A549 (cell line): ENCODE data around the gene TP53BP2. TPM values are rescaled to one million over a fixed set of nuclear protein-coding genes. Genes with fewer than 3 reads are reported as not detected.
"Not testable (repeated sequence)": the region's sequence is repeated elsewhere in the genome, so short reads cannot be mapped to it uniquely, and the experiment has no call there.

Experiments
- ATAC-seq, 2 experiments: fragments of 200-7000 bp in 1 of 2; fragments of >200 bp in 1 of 2; cut with Nextera tagmentation in 1 of 2; cut with Tn5 transposase in 1 of 2; 3 replicates each; pipeline versions ENCODE4 v1.8.0 to v1.9.1; 2018 to 2020; ENCODE audit warnings: mild to moderate bottlenecking in 1 of 2, moderate library complexity in 1 of 2
- CTCF ChIA-PET: fragments of 300-600 bp; sonication (Branson Sonifier 250); formaldehyde crosslinking; extraction: SDS; loops from one replicate; lab custom pipeline; 2021; ENCODE audit warnings: antibody characterized with exemption, inconsistent platforms; lab: Yijun Ruan, JAX
- POLR2A ChIA-PET: fragments of 350-600 bp; formaldehyde crosslinking; extraction: SDS; loops from one replicate; lab custom pipeline; 2021; ENCODE audit warnings: antibody characterized with exemption, inconsistent platforms; lab: Yijun Ruan, JAX
- DNase-seq, 2 experiments: peaks; one replicate each; pipeline versions ENCODE4 v3.0.0 to v3.0.0-alpha.2; 2011 to 2016; ENCODE audit warnings: low read depth in 1 of 2, low spot score in 1 of 2
- FAIRE-seq: peaks from 2 replicates; lab custom pipeline; 2011; peaks lifted over from hg19 to GRCh38; lab: Jason Lieb, UNC
- H3K27ac ChIP-seq, 2 experiments: fragments of >200 bp; sonication (Bioruptor Twin); formaldehyde crosslinking; 3 replicates each; pipeline ENCODE4 v1.5.1; 2016 to 2017
- H3K4me1 ChIP-seq: fragments of >200 bp; sonication (Bioruptor Twin); formaldehyde crosslinking; 3 replicates; pipeline ENCODE4 v1.6.1; 2016
- H3K4me2 ChIP-seq: fragments of >200 bp; sonication (Bioruptor Twin); formaldehyde crosslinking; 3 replicates; pipeline ENCODE4 v1.6.1; 2016
- H3K4me3 ChIP-seq: fragments of >200 bp; sonication (Bioruptor Twin); formaldehyde crosslinking; 3 replicates; pipeline ENCODE4 v1.5.1; 2016
- H3K9me3 ChIP-seq: fragments of >200 bp; sonication (Bioruptor Twin); formaldehyde crosslinking; 3 replicates; pipeline ENCODE4 v1.6.1; 2016
- CBX2 ChIP-seq: fragments of 200-600 bp; sonication (generic); IDR thresholded peaks from 2 replicates; pipeline ENCODE4 v1.6.1; 2016; ENCODE audit warnings: low read depth, mild to moderate bottlenecking, borderline replicate concordance
- CEBPB ChIP-seq, 2 experiments: fragments of >200 bp in 1 of 2; sonication (Bioruptor Twin) in 1 of 2; formaldehyde crosslinking in 1 of 2; IDR thresholded peaks; 2 replicates each; pipeline ENCODE4 v1.6.1; 2012 to 2016
- CHD2 ChIP-seq: fragments of 150-350 bp; IDR thresholded peaks from 2 replicates; pipeline ENCODE4 v1.6.1; 2014; ENCODE audit warnings: low read length; ENCODE audit not compliant: partially characterized antibody
- ESRRA ChIP-seq: fragments of 150-350 bp; IDR thresholded peaks from 2 replicates; pipeline ENCODE4 v1.6.1; 2014; ENCODE audit warnings: mild to moderate bottlenecking, low read length, borderline replicate concordance
- HOXB13 ChIP-seq: fragments of 250-450 bp; sonication (Bioruptor Pico); IDR thresholded peaks from 2 replicates; pipeline ENCODE4 v1.5.0; 2020; ENCODE audit warnings: low read depth, mild to moderate bottlenecking, moderate library complexity
- KDM5A ChIP-seq: fragments of 200-600 bp; sonication (generic); IDR thresholded peaks from 2 replicates; pipeline ENCODE4 v1.6.1; 2016; ENCODE audit warnings: antibody characterized with exemption, mild to moderate bottlenecking
- MAZ ChIP-seq: fragments of 150-350 bp; IDR thresholded peaks from 2 replicates; pipeline ENCODE4 v1.6.1; 2014; ENCODE audit warnings: antibody characterized with exemption, low read depth, low read length, borderline replicate concordance
- NR3C1 ChIP-seq: fragments of >200 bp; sonication (Bioruptor Twin); formaldehyde crosslinking; IDR thresholded peaks from 3 replicates; pipeline ENCODE4 v1.6.1; 2017
- PHF8 ChIP-seq: fragments of 200-600 bp; sonication (generic); IDR thresholded peaks from 2 replicates; pipeline ENCODE4 v1.6.1; 2016; ENCODE audit warnings: low read depth, mild to moderate bottlenecking, antibody characterized with exemption, moderate library complexity, borderline replicate concordance
- POLR2AphosphoS2 ChIP-seq: conservative IDR thresholded peaks from 2 replicates; pipeline ENCODE4 v1.6.1; 2012; ENCODE audit warnings: low read length, improper control_type of control experiment, inconsistent platforms
- RAD21 ChIP-seq, 2 experiments: fragments of >200 bp in 1 of 2; sonication (Bioruptor Twin) in 1 of 2; formaldehyde crosslinking in 1 of 2; IDR thresholded peaks in 1 of 2; conservative IDR thresholded peaks in 1 of 2; 2 replicates in 1 of 2; 3 replicates in 1 of 2; pipeline ENCODE4 v1.6.1; 2012 to 2018; ENCODE audit warnings: inconsistent platforms in 1 of 2
- RNF2 ChIP-seq: fragments of 200-600 bp; sonication (generic); IDR thresholded peaks from 2 replicates; pipeline ENCODE4 v1.6.1; 2016; ENCODE audit warnings: low read depth, mild to moderate bottlenecking, antibody characterized with exemption, moderate library complexity, borderline replicate concordance
- SREBF2 ChIP-seq: fragments of 450-650 bp; IDR thresholded peaks from 2 replicates; pipeline ENCODE4 v1.6.1; 2014; ENCODE audit warnings: mild to moderate bottlenecking, moderate library complexity
- TFCP2L1 ChIP-seq: fragments of 250-450 bp; sonication (Bioruptor Pico); IDR thresholded peaks from 2 replicates; pipeline ENCODE4 v1.5.0; 2021; ENCODE audit warnings: mild to moderate bottlenecking
- TP53 ChIP-seq: fragments of 250-450 bp; sonication (Bioruptor Pico); IDR thresholded peaks from 2 replicates; pipeline ENCODE4 v1.5.0; 2021; ENCODE audit warnings: mild to moderate bottlenecking, moderate library complexity
- WGBS: methylation state at CpG from one replicate; pipeline ENCODE4 v1.1.6; 2017; ENCODE audit errors: missing lambda C conversion rate; 5-methylcytosine and 5-hydroxymethylcytosine counted together
- polyA plus RNA-seq, 4 experiments: library from polyadenylated mRNA; depleted of rRNA in 3 of 4; stranded (reverse); fragments of >200 nt; fragmentation: RNase III in 1 of 4; extraction: RNeasy Plus Mini Kit Qiagen cat#74134 plus additional on column Dnase treatment in 1 of 4; gene quantifications; 2 replicates in 3 of 4; 3 replicates in 1 of 4; pipeline ENCODE4 v1.2.3, GENCODE V29; 2011 to 2017
- TF ChIP-seq, protein P1 (sequence below): fragments of 250-450 bp; sonication (Bioruptor Pico); IDR thresholded peaks from 2 replicates; pipeline ENCODE4 v1.5.0; 2021; ENCODE audit warnings: mild to moderate bottlenecking, moderate library complexity, borderline replicate concordance
- TF ChIP-seq, protein P2 (sequence below): IDR thresholded peaks from 2 replicates; pipeline ENCODE4 v1.6.1; 2012; ENCODE audit warnings: low read depth, borderline replicate concordance
- TF ChIP-seq, protein P3 (sequence below): fragments of >200 bp; sonication (Bioruptor Twin); formaldehyde crosslinking; IDR thresholded peaks from 2 replicates; pipeline ENCODE4 v1.6.1; 2016
- TF ChIP-seq, protein P4 (sequence below): fragments of >200 bp; sonication (Bioruptor Twin); formaldehyde crosslinking; IDR thresholded peaks from 3 replicates; pipeline ENCODE4 v1.5.1; 2016
- TF ChIP-seq, protein P5 (sequence below): fragments of 200-600 bp; sonication (generic); IDR thresholded peaks from 2 replicates; pipeline ENCODE4 v1.6.1; 2016; ENCODE audit warnings: antibody characterized with exemption, mild to moderate bottlenecking, moderate library complexity
- TF ChIP-seq, protein P6 (sequence below): IDR thresholded peaks from 2 replicates; pipeline ENCODE4 v1.6.1; 2012

TP53BP2 gene
- polyA plus RNA-seq, 2 of the 4 experiments (the other 2 are of a cell fraction) = 14.0 to 33.5 TPM

DNA sequence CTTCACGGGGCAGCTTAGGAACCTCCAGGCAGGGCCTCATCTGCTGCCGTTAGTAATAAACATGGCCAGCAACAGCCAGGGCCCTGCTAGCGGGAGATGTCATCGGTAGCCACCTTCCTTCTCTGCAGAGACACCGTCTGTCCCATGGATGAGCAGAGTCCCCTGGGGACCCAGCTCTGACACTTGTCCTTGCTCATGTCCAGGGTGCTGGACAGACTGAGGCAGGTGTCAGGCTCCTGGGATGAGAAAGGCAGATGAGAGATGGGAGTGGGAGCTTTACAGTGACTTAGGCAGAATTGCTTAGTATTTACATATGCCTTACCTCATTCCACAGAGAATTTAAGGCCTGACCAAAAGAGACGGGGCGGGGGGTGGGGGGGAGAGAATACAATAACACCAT lies 108.4 kb downstream of the TP53BP2 start:
- TF ChIP-seq CBX2 (no peak), SREBF2 (no peak)
- TF ChIP-seq, protein P1, sequence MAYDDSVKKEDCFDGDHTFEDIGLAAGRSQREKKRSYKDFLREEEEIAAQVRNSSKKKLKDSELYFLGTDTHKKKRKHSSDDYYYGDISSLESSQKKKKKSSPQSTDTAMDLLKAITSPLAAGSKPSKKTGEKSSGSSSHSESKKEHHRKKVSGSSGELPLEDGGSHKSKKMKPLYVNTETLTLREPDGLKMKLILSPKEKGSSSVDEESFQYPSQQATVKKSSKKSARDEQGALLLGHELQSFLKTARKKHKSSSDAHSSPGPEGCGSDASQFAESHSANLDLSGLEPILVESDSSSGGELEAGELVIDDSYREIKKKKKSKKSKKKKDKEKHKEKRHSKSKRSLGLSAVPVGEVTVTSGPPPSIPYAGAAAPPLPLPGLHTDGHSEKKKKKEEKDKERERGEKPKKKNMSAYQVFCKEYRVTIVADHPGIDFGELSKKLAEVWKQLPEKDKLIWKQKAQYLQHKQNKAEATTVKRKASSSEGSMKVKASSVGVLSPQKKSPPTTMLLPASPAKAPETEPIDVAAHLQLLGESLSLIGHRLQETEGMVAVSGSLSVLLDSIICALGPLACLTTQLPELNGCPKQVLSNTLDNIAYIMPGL = no peak
- 51% methylated on average over 6 of the region's 7 CpGs for WGBS
- ChIA-PET POLR2A (interaction anchor here (0.6 kb wide), 1 partner anchor 24 kb away, joined by 3 read pairs; no protein-coding TSS in a partner anchor), CTCF (interaction anchor here (0.9 to 10.1 kb wide), 6 partner anchors 9 to 26 kb away, joined by 4 to 100 read pairs (median 5); partner anchors contain the start of gene CAPN2)
- Histone ChIP-seq H3K27ac (peak overlapping the region; percentile 59 to 68; a peak in 4 of 6 replicates), H3K4me3 (no peak overlapping the region), H3K9me3 (no peaks in the 10 kb centered on the region), H3K4me2 (peak overlapping the region; percentile 39), H3K4me1 (peaks cover 84% of the 10 kb centered on the region)
- ATAC-seq (peak in 1 of 2 experiments; percentile 10; a peak in 1 of 6 replicates), FAIRE-seq (no peak), DNase-seq (no peak)

DNA sequence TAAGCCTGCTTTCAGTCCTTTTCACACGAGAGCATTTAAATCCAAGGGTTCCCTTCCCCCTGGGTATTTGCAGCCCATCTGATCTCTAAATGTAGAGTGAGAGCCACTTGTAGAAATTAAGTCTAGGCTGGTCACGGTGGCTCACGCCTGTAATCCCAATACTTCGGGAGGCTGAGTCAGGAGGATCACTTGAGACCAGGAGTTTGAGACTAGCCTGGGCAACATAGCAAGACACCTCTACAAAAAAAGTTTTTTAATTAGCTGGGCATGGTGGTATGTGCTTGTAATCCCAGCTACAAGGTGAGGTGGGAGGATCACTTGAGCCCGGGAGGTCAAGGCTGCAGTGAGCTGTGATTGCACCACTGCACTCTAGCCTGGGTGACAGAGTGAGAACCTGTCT lies 109.1 kb downstream of the TP53BP2 start:
- POLR2A ChIA-PET = not testable (repeated sequence)

DNA sequence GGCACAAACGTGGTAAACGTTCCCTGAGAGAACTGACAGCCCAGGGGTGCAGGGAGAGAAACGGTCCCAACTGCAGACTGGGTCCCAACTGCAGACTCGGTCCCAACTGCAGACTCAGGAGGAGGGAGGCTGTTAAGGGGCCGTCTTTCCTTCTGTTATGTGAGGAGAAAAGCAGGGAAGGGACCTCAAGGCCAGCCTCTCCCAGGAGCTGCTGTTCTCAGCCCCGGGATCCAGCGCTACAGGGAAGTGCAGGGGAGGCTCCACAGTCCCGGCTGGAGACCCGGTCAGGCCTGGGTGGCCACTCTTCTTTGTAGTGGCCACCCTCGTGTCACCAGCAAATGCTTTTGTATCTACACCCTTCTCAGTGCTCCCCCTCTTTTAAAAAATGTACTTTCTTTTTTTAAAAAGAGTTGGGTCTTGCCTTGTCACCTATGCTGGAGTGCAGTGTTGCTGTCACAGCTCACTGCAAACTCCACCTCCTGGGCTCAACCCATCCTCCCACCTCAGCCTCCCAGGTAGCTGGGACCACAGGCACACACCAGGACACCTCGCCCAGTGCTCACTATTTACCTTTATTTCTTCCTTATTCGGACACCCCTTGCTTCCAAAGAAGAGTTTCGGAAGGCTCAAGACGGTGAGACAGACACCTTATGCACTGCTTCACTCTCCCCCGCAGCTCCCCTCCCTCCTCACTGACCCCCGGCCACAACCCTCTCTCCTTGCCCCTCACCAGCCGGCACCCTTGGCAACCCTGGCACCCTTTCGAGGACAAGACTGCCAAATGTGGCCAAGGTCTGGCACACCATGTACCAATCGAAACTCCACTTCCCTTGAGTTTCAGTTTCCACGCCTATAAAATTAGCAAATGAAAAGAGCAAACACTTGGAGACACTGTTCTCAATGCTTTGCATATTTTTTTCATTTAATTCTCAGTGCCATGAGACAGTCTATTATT lies 111.6 kb downstream of the TP53BP2 start:
- Histone ChIP-seq H3K4me1 (peaks cover 90% of the 10 kb centered on the region), H3K4me2 (peak overlapping the region; percentile 77), H3K9me3 (no peaks in the 10 kb centered on the region), H3K27ac (peak overlapping the region; percentile 60 to 86), H3K4me3 (no peak overlapping the region)
- POLR2A ChIA-PET = no interaction called here
- DNase-seq (no peak), FAIRE-seq (no peak), ATAC-seq (peak; percentile 19 to 36; a peak in 4 of 6 replicates)
- 79% methylated on average over 19 of the region's 20 CpGs for WGBS
- CTCF ChIA-PET = interaction anchor here (1.4 to 10.1 kb wide), 3 partner anchors 9 to 22 kb away, joined by 3 to 100 read pairs (median 5); partner anchors contain the start of gene CAPN2
- TF ChIP-seq POLR2AphosphoS2 (no peak), PHF8 (no peak), HOXB13 (no peak), RNF2 (no peak), KDM5A (no peak), CEBPB (IDR thresholded peaks at IDR 0.05) (no peak), NR3C1 (no peak), TFCP2L1 (CRISPR knock-in tag) (no peak), ESRRA (no peak), TP53 (CRISPR knock-in tag) (no peak), CHD2 (no peak), MAZ (no peak), RAD21 (conservative IDR thresholded peaks at IDR 0.05 in 1 of 2, IDR thresholded peaks at IDR 0.05 in 1 of 2) (no peak)
- TF ChIP-seq, protein P2, sequence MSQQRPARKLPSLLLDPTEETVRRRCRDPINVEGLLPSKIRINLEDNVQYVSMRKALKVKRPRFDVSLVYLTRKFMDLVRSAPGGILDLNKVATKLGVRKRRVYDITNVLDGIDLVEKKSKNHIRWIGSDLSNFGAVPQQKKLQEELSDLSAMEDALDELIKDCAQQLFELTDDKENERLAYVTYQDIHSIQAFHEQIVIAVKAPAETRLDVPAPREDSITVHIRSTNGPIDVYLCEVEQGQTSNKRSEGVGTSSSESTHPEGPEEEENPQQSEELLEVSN = no peak
- TF ChIP-seq, protein P3, sequence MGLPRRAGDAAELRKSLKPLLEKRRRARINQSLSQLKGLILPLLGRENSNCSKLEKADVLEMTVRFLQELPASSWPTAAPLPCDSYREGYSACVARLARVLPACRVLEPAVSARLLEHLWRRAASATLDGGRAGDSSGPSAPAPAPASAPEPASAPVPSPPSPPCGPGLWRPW = no peak
- TF ChIP-seq, protein P4, sequence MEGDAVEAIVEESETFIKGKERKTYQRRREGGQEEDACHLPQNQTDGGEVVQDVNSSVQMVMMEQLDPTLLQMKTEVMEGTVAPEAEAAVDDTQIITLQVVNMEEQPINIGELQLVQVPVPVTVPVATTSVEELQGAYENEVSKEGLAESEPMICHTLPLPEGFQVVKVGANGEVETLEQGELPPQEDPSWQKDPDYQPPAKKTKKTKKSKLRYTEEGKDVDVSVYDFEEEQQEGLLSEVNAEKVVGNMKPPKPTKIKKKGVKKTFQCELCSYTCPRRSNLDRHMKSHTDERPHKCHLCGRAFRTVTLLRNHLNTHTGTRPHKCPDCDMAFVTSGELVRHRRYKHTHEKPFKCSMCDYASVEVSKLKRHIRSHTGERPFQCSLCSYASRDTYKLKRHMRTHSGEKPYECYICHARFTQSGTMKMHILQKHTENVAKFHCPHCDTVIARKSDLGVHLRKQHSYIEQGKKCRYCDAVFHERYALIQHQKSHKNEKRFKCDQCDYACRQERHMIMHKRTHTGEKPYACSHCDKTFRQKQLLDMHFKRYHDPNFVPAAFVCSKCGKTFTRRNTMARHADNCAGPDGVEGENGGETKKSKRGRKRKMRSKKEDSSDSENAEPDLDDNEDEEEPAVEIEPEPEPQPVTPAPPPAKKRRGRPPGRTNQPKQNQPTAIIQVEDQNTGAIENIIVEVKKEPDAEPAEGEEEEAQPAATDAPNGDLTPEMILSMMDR = no peak
- TF ChIP-seq, protein P5, sequence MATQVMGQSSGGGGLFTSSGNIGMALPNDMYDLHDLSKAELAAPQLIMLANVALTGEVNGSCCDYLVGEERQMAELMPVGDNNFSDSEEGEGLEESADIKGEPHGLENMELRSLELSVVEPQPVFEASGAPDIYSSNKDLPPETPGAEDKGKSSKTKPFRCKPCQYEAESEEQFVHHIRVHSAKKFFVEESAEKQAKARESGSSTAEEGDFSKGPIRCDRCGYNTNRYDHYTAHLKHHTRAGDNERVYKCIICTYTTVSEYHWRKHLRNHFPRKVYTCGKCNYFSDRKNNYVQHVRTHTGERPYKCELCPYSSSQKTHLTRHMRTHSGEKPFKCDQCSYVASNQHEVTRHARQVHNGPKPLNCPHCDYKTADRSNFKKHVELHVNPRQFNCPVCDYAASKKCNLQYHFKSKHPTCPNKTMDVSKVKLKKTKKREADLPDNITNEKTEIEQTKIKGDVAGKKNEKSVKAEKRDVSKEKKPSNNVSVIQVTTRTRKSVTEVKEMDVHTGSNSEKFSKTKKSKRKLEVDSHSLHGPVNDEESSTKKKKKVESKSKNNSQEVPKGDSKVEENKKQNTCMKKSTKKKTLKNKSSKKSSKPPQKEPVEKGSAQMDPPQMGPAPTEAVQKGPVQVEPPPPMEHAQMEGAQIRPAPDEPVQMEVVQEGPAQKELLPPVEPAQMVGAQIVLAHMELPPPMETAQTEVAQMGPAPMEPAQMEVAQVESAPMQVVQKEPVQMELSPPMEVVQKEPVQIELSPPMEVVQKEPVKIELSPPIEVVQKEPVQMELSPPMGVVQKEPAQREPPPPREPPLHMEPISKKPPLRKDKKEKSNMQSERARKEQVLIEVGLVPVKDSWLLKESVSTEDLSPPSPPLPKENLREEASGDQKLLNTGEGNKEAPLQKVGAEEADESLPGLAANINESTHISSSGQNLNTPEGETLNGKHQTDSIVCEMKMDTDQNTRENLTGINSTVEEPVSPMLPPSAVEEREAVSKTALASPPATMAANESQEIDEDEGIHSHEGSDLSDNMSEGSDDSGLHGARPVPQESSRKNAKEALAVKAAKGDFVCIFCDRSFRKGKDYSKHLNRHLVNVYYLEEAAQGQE = no peak
- TF ChIP-seq, protein P6, sequence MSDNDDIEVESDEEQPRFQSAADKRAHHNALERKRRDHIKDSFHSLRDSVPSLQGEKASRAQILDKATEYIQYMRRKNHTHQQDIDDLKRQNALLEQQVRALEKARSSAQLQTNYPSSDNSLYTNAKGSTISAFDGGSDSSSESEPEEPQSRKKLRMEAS = no peak

More for the DNA sequence above, 109.1 kb downstream of the TP53BP2 start:
- H3K4me1 ChIP-seq = peaks cover 87% of the 10 kb centered on the region
- not testable (repeated sequence) for FAIRE-seq, ATAC-seq, H3K9me3 ChIP-seq, H3K4me3 ChIP-seq, DNase-seq
- peak overlapping the region; percentile 39; the same call in 2 of the 3 replicates for H3K4me2 ChIP-seq
- WGBS = 97% methylated on average over 5 of the region's 5 CpGs
- H3K27ac ChIP-seq = peak overlapping the region; percentile 59 to 68; a peak in 4 of 6 replicates
- CTCF ChIA-PET = interaction anchor here (1.6 to 10.1 kb wide), 4 partner anchors 10 to 25 kb away, joined by 4 to 100 read pairs (median 11); partner anchors contain the start of gene CAPN2
